NOMO-1 treated with DMSO at 0.1 percent for 48 hours (cell line): ENCODE data around the gene CARHSP1.
A peak's percentile ranks its signal among the peaks of the same experiment; 100 is the strongest.
"Not testable (repeated sequence)": the region's sequence is repeated elsewhere in the genome, so short reads cannot be mapped to it uniquely, and the experiment has no call there.

Experiments used
- DNase-seq: peaks from one replicate; lab custom pipeline; 2025; ENCODE audit not compliant: unreplicated experiment; lab: John Stamatoyannopoulos, UW

CARHSP1 gene

GRCh38 chr16:8858994-8859912, 9.6 kb downstream of the CARHSP1 start:
- no peak for DNase-seq

- no peak for DNase-seq
Measured at GRCh38 chr16:8855972-8856371, 12.8 kb downstream of the CARHSP1 start.

GRCh38 chr16:8855051-8855786, 13.6 kb downstream of the CARHSP1 start:
- DNase-seq = no peak

GRCh38 chr16:8854298-8854948, 14.4 kb downstream of the CARHSP1 start:
- DNase-seq = no peak

GRCh38 chr16:8853611-8854010, 15.2 kb downstream of the CARHSP1 start:
- DNase-seq = no peak

- no peak for DNase-seq
Measured at GRCh38 chr16:8853150-8853549, 15.7 kb downstream of the CARHSP1 start.

GRCh38 chr16:8852534-8852933, 16.3 kb downstream of the CARHSP1 start:
- no peak for DNase-seq

- DNase-seq = no peak
Measured at GRCh38 chr16:8851761-8852403, 16.9 kb downstream of the CARHSP1 start.

- peak; percentile 84 for DNase-seq
Measured at GRCh38 chr16:8850279-8850885, 18.4 kb downstream of the CARHSP1 start.

GRCh38 chr16:8849411-8850011, 19.3 kb downstream of the CARHSP1 start:
- DNase-seq = no peak

GRCh38 chr16:8848939-8849391, 19.8 kb downstream of the CARHSP1 start:
- DNase-seq = no peak

- DNase-seq = no peak
Measured at GRCh38 chr16:8848231-8848938, 20.4 kb downstream of the CARHSP1 start.

- DNase-seq = no peak
Measured at GRCh38 chr16:8847623-8848022, 21.2 kb downstream of the CARHSP1 start.

GRCh38 chr16:8847145-8847544, 21.7 kb downstream of the CARHSP1 start:
- no peak for DNase-seq

GRCh38 chr16:8846401-8846932, 22.3 kb downstream of the CARHSP1 start:
- no peak for DNase-seq

- no peak for DNase-seq
Measured at GRCh38 chr16:8845699-8846298, 23.0 kb downstream of the CARHSP1 start.

GRCh38 chr16:8843296-8843695, 25.5 kb downstream of the CARHSP1 start:
- DNase-seq = not testable (repeated sequence)

- not testable (repeated sequence) for DNase-seq
Measured at GRCh38 chr16:8842016-8842415, 26.8 kb downstream of the CARHSP1 start.

GRCh38 chr16:8837594-8837993, 31.2 kb downstream of the CARHSP1 start:
- DNase-seq = not testable (repeated sequence)
